WERI-Rb-1 (cell line): Measurements from ENCODE around the gene CGREF1.

Source experiments
- DNase-seq: peaks from one replicate; pipeline ENCODE4 v3.0.0-alpha.2; 2020
- H3K27ac ChIP-seq: fragments of 250-450 bp; sonication (Bioruptor Pico); 2 replicates; pipeline ENCODE4 v1.5.1; 2020; ENCODE audit warnings: mild to moderate bottlenecking, moderate library complexity
- H3K27me3 ChIP-seq: fragments of 250-450 bp; sonication (Bioruptor Pico); 2 replicates; pipeline ENCODE4 v1.5.1; 2021; ENCODE audit warnings: mild to moderate bottlenecking, low read depth, moderate library complexity; ENCODE audit not compliant: insufficient read depth, severe bottlenecking
- H3K36me3 ChIP-seq: fragments of 250-450 bp; sonication (Bioruptor Pico); 2 replicates; pipeline ENCODE4 v1.5.1; 2020; ENCODE audit warnings: mild to moderate bottlenecking, moderate library complexity
- H3K4me3 ChIP-seq: 2 replicates; pipeline ENCODE4 v1.5.1; 2011; ENCODE audit warnings: low read depth, mild to moderate bottlenecking, control low read depth, low read length
- H3K9me3 ChIP-seq: fragments of 250-450 bp; sonication (Bioruptor Pico); 2 replicates; pipeline ENCODE4 v1.5.1; 2021; ENCODE audit warnings: mild to moderate bottlenecking, moderate library complexity; ENCODE audit not compliant: severe bottlenecking
- CTCF ChIP-seq: IDR thresholded peaks from 2 replicates; pipeline ENCODE4 v1.5.1; 2011; ENCODE audit warnings: low read depth, mild to moderate bottlenecking, control low read depth, inconsistent platforms, low read length

Gene CGREF1

GRCh38 chr2:27074738-27075565 lies 44.0 kb downstream of the CGREF1 start:
- Histone ChIP-seq H3K9me3 (no peaks in the 10 kb centered on the region), H3K27ac (no peak overlapping the region), H3K36me3 (peaks cover 6% of the 10 kb centered on the region), H3K27me3 (no peaks in the 10 kb centered on the region), H3K4me3 (no peak overlapping the region)
- no peak for TF ChIP-seq CTCF
- no peak for DNase-seq

- peaks cover 18% of the 10 kb centered on the region for H3K36me3 ChIP-seq
- no peaks in the 10 kb centered on the region for H3K27me3 ChIP-seq
- H3K9me3 ChIP-seq: no peaks in the 10 kb centered on the region
- H3K27ac ChIP-seq: no peak overlapping the region
- TF ChIP-seq CTCF: no peak
- DNase-seq: no peak
- no peak overlapping the region for H3K4me3 ChIP-seq
These were observed 45.1 kb downstream of the CGREF1 start for GRCh38 chr2:27073782-27074181.

- Histone ChIP-seq H3K4me3 (peak overlapping the region; percentile 93; the same call in 1 of the 2 replicates), H3K27ac (peak overlapping the region; percentile 65)
These were observed 46.0 kb downstream of the CGREF1 start for GRCh38 chr2:27072920-27073319.

GRCh38 chr2:27071990-27072830 lies 46.7 kb downstream of the CGREF1 start:
- Histone ChIP-seq H3K27ac (peak overlapping the region; percentile 65), H3K36me3 (peaks cover 32% of the 10 kb centered on the region), H3K27me3 (no peaks in the 10 kb centered on the region), H3K4me3 (peak overlapping the region; percentile 93), H3K9me3 (no peaks in the 10 kb centered on the region)
- no peak for TF ChIP-seq CTCF
- peak; percentile 53 for DNase-seq

More at GRCh38 chr2:27072920-27073319, 46.0 kb downstream of the CGREF1 start:
- TF ChIP-seq CTCF: no peak
- Histone ChIP-seq H3K36me3 (peaks cover 26% of the 10 kb centered on the region), H3K9me3 (no peaks in the 10 kb centered on the region), H3K27me3 (no peaks in the 10 kb centered on the region)
- DNase-seq: no peak

GRCh38 chr2:27071277-27071989 lies 47.5 kb downstream of the CGREF1 start, which contains the start of gene OST4:
Gene OST4, minus strand, starts transcription at chr2:27071654.
- Histone ChIP-seq H3K27ac (peak within 1 kb of the TSS; percentile 83), H3K4me3 (peak within 1 kb of the TSS; percentile 93), H3K27me3 (no peaks in the 10 kb centered on the region), H3K36me3 (peaks cover 36% of the 10 kb centered on the region), H3K9me3 (no peaks in the 10 kb centered on the region)
- TF ChIP-seq CTCF: 0 out of 2 replicates have a peak, but pooled peaks have one; percentile 0
- DNase-seq: peak; percentile 93
